ENCODE measurements around the gene OMG.

- TF ChIP-seq CTCF (IDR thresholded peaks at IDR 0.05; ENCODE audit: insufficient read depth, low read length, poor library complexity, severe bottlenecking), result no peak
- no peak for TF ChIP-seq EZH2phosphoT487 (conservative IDR thresholded peaks at IDR 0.05; ENCODE audit: low read length)
Measured at GRCh38 chr17:31320791-31321190, 23.8 kb upstream of the OMG start.
